Panc1 (cell line): ENCODE data around the gene PPP1R26. TPM values are rescaled to one million over a fixed set of nuclear protein-coding genes. Genes with fewer than 3 reads are reported as not detected.
"Not testable (repeated sequence)": the region's sequence is repeated elsewhere in the genome, so short reads cannot be mapped to it uniquely, and the experiment has no call there.

ENCODE experiments used
- ATAC-seq: fragments of 200-7000 bp; cut with Tn5 transposase; 2 replicates; pipeline ENCODE4 v1.9.1; 2020; ENCODE audit warnings: mild to moderate bottlenecking, moderate library complexity
- BruUV-seq: library from RNA; stranded (reverse); fragments of 400-500 nt; replicated peaks from 2 replicates; lab custom pipeline; 2021; lab: Mats Ljungman, UMichigan
- CTCF ChIA-PET: fragments of 300-600 bp; sonication (Branson Sonifier 250); formaldehyde crosslinking; loops from one replicate; lab custom pipeline; 2022; ENCODE audit warnings: antibody characterized with exemption; lab: Charles Lee
- POLR2A ChIA-PET: fragments of 300-600 bp; sonication (Branson Sonifier 250); formaldehyde crosslinking; loops from one replicate; lab custom pipeline; 2022; ENCODE audit warnings: antibody characterized with exemption; lab: Charles Lee
- DNase-seq: peaks from one replicate; pipeline ENCODE4 v3.0.0-alpha.2; 2010; ENCODE audit warnings: low read depth, low spot score
- H3K27ac ChIP-seq: 2 replicates; pipeline ENCODE4 v1.5.1; 2011; ENCODE audit warnings: mild to moderate bottlenecking, low read length, inconsistent platforms
- H3K27me3 ChIP-seq: fragments of 200-500 bp; sonication (Bioruptor generic); 2 replicates; pipeline ENCODE4 v1.6.0; 2014; ENCODE audit warnings: low read length, inconsistent platforms; ENCODE audit not compliant: control insufficient read depth, insufficient read depth
- H3K36me3 ChIP-seq: fragments of 200-500 bp; sonication (Bioruptor generic); 2 replicates; pipeline ENCODE4 v1.5.1; 2014; ENCODE audit warnings: inconsistent platforms, mild to moderate bottlenecking, low read length, moderate library complexity; ENCODE audit not compliant: control insufficient read depth, insufficient read depth
- H3K4me1 ChIP-seq: 2 replicates; pipeline ENCODE4 v1.5.1; 2011; ENCODE audit warnings: inconsistent platforms, mild to moderate bottlenecking, low read length, moderate library complexity; ENCODE audit not compliant: control insufficient read depth, insufficient read depth
- H3K4me3 ChIP-seq, 2 experiments: 2 replicates each; pipeline ENCODE4 v1.5.1; 2011 to 2012; ENCODE audit warnings: low read depth in 2 of 2, low read length in 2 of 2, mild to moderate bottlenecking in 2 of 2, inconsistent platforms in 1 of 2, moderate library complexity in 1 of 2
- H3K9me3 ChIP-seq: fragments of 200-500 bp; sonication (Bioruptor generic); 2 replicates; pipeline ENCODE4 v1.5.1; 2014; ENCODE audit warnings: low read depth, mild to moderate bottlenecking, inconsistent platforms, low read length, moderate library complexity; ENCODE audit not compliant: control insufficient read depth, insufficient read depth
- POLR2AphosphoS5 ChIP-seq: IDR thresholded peaks from 2 replicates; pipeline ENCODE4 v1.6.1; 2012; ENCODE audit warnings: mild to moderate bottlenecking, low read depth, low read length, moderate library complexity
- SIN3A ChIP-seq: IDR thresholded peaks from 2 replicates; pipeline ENCODE4 v1.6.1; 2012; ENCODE audit warnings: low read depth, mild to moderate bottlenecking, low read length, moderate library complexity, borderline replicate concordance; ENCODE audit not compliant: insufficient read depth
- TCF7L2 ChIP-seq: IDR thresholded peaks from 2 replicates; pipeline ENCODE4 v1.6.1; 2011; ENCODE audit warnings: mild to moderate bottlenecking, low read depth, low read length, inconsistent platforms
- in situ Hi-C: cut with HindIII; loops from 2 replicates; pipeline ENCODE4 v1.10.0; 2016; ENCODE audit warnings: low sequenced_read_pairs, low pct_unique_long_range_greater_than_20kb
- intact Hi-C: fragments of 100-400 bp; cut with micrococcal nuclease; formaldehyde crosslinking; loops from one replicate; pipeline ENCODE4 v1.10.0; 2022; ENCODE audit not compliant: unreplicated experiment
- total RNA-seq: library from RNA; stranded (reverse); gene quantifications from one replicate; pipeline ENCODE4 v1.2.1, GENCODE V29; 2021; ENCODE audit not compliant: unreplicated experiment
- TF ChIP-seq, protein P1 (sequence below): fragments of 450-650 bp; IDR thresholded peaks from 2 replicates; pipeline ENCODE4 v1.5.1; 2017; ENCODE audit warnings: mild to moderate bottlenecking
- TF ChIP-seq, protein P2 (sequence below), 2 experiments: IDR thresholded peaks; 2 replicates each; pipeline ENCODE4 v1.6.1; 2011 to 2012; ENCODE audit warnings: low read depth in 2 of 2, control low read depth in 1 of 2, low read length in 1 of 2, mild to moderate bottlenecking in 1 of 2, moderate library complexity in 1 of 2; ENCODE audit not compliant: insufficient read depth in 1 of 2

PPP1R26 gene
- total RNA-seq, 1 experiment from 2014 or later = 17.5 TPM

GRCh38 chr9:135526730-135527571, 47.4 kb downstream of the PPP1R26 start:
- BruUV-seq = no TSS peak
- ChIA-PET CTCF (interaction anchor here (0.8 to 1.0 kb wide), 2 partner anchors 39 to 61 kb away, joined by 3 read pairs; no protein-coding TSS in a partner anchor), POLR2A (no interaction called here)
- Histone ChIP-seq H3K36me3 (no peaks in the 10 kb centered on the region), H3K27ac (no peak overlapping the region), H3K4me1 (no peaks in the 10 kb centered on the region), H3K27me3 (no peaks in the 10 kb centered on the region), H3K9me3 (no peaks in the 10 kb centered on the region), H3K4me3 (no peak overlapping the region)
- no peak for TF ChIP-seq TCF7L2
- TF ChIP-seq, protein P1, sequence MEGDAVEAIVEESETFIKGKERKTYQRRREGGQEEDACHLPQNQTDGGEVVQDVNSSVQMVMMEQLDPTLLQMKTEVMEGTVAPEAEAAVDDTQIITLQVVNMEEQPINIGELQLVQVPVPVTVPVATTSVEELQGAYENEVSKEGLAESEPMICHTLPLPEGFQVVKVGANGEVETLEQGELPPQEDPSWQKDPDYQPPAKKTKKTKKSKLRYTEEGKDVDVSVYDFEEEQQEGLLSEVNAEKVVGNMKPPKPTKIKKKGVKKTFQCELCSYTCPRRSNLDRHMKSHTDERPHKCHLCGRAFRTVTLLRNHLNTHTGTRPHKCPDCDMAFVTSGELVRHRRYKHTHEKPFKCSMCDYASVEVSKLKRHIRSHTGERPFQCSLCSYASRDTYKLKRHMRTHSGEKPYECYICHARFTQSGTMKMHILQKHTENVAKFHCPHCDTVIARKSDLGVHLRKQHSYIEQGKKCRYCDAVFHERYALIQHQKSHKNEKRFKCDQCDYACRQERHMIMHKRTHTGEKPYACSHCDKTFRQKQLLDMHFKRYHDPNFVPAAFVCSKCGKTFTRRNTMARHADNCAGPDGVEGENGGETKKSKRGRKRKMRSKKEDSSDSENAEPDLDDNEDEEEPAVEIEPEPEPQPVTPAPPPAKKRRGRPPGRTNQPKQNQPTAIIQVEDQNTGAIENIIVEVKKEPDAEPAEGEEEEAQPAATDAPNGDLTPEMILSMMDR = 0 out of 2 replicates have a peak, but pooled peaks have one; percentile 7
- intact Hi-C loops (no loop called here), in situ Hi-C loops (no loop called here)
- ATAC-seq (peak; percentile 84), DNase-seq (no peak)

DNA sequence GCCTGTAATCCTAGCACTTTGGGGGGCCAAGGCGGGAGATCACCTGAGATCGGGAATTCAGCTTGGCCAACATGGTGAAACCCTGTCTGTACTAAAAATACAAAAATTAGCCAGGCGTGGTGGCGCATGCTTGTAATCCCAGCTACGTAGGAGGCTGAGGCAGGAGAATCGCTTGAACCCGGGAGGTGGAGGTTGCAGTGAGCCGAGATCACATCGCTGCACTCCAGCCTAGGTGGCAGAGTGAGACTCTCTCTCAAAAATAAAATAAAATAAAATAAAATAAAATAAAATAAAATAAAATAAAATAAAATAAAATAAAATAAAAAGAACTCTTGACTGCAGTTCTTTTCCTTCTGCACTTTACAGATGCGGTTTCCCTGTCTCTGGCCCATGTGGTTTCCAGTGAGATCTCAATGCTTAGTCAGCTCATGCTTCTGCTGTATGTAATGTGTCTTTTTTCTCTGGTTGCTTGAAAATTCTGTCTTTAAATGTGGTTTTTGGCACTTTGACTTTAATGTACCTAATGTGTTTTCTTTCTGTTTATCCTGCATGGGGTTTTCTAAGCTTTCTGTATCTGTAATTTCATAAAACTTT, 49.4 kb downstream of the PPP1R26 start:
- H3K9me3 ChIP-seq, intact Hi-C loops, H3K27ac ChIP-seq, H3K4me3 ChIP-seq, CTCF ChIA-PET, BruUV-seq, ATAC-seq, H3K27me3 ChIP-seq, DNase-seq, POLR2A ChIA-PET, in situ Hi-C loops, H3K4me1 ChIP-seq, H3K36me3 ChIP-seq: not testable (repeated sequence)

- TF ChIP-seq POLR2AphosphoS5 (no peak), TCF7L2 (no peak), SIN3A (no peak)
- TF ChIP-seq, protein P2, sequence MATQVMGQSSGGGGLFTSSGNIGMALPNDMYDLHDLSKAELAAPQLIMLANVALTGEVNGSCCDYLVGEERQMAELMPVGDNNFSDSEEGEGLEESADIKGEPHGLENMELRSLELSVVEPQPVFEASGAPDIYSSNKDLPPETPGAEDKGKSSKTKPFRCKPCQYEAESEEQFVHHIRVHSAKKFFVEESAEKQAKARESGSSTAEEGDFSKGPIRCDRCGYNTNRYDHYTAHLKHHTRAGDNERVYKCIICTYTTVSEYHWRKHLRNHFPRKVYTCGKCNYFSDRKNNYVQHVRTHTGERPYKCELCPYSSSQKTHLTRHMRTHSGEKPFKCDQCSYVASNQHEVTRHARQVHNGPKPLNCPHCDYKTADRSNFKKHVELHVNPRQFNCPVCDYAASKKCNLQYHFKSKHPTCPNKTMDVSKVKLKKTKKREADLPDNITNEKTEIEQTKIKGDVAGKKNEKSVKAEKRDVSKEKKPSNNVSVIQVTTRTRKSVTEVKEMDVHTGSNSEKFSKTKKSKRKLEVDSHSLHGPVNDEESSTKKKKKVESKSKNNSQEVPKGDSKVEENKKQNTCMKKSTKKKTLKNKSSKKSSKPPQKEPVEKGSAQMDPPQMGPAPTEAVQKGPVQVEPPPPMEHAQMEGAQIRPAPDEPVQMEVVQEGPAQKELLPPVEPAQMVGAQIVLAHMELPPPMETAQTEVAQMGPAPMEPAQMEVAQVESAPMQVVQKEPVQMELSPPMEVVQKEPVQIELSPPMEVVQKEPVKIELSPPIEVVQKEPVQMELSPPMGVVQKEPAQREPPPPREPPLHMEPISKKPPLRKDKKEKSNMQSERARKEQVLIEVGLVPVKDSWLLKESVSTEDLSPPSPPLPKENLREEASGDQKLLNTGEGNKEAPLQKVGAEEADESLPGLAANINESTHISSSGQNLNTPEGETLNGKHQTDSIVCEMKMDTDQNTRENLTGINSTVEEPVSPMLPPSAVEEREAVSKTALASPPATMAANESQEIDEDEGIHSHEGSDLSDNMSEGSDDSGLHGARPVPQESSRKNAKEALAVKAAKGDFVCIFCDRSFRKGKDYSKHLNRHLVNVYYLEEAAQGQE (IDR thresholded peaks at IDR 0.05; ENCODE audit: insufficient read depth in 1 of 2, low read depth in 2 of 2, low read length in 1 of 2) = no peak
- TF ChIP-seq, protein P1 = no peak
- ATAC-seq (no peak), DNase-seq (no peak)
- intact Hi-C loops = no loop called here
- Histone ChIP-seq H3K27me3 (no peaks in the 10 kb centered on the region), H3K4me1 (no peaks in the 10 kb centered on the region), H3K4me3 (no peak overlapping the region), H3K27ac (no peak overlapping the region), H3K9me3 (no peaks in the 10 kb centered on the region), H3K36me3 (no peaks in the 10 kb centered on the region)
- ChIA-PET CTCF (no interaction called here), POLR2A (no interaction called here)
- in situ Hi-C loops = no loop called here
- BruUV-seq = no TSS peak
Measured at GRCh38 chr9:135530146-135530545, 50.6 kb downstream of the PPP1R26 start.
